ENCODE data around the gene MYH9. TPM values are rescaled to one million over a fixed set of nuclear protein-coding genes. Genes with fewer than 3 reads are reported as not detected.

MYH9 gene
- total RNA-seq, 4 donors from 2014 or later = 361 to 406 (median 386) TPM

DNA sequence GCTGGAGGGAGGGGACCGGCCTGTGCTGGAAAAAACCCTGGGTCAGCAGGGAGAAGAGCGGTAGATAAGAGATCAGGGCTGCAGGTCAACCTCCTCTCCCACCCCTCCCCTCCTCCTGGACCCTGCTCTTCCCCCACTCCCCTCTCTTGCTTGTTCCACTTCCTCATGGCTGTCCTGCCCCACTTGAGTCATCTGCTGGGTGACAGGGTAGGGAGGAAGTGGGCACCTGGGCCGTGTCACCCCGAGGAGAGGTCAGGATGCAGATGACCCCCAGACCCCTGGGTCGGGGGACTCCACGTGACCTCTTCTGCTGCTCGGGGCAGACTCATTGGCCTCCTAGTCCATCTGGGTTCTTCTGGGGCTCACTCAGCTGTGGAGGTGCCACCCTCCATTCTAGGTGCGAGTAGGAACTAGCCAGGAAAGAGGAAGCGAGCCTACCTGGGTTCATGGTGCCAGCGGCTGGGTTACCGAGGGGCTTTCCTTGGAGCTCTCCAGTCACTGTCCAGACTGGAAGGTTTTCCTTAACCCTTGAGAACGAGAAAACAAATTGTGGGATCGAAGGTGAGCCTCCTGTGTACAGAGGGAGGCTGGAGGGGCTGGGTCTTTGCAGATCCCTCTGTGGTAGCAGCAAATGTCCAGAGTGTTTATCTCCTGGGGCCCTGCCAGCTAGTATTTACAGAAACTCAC is 154.9 kb downstream of the MYH9 start:
- no peak for DNase-seq (ENCODE audit: low spot score in 2 of 2)
- Histone ChIP-seq H3K27me3 (no peaks in the 10 kb centered on the region), H3K4me3 (no peak overlapping the region), H3K4me1 (peaks cover 0 to 44% (median 30%) of the 10 kb centered on the region in 4 donors), H3K36me3 (peaks cover 2 to 71% (median 26%) of the 10 kb centered on the region in 3 donors), H3K27ac (no peak overlapping the region), H3K9me3 (no peaks in the 10 kb centered on the region)
- 80 to 86% methylated on average over 13 of the region's 13 CpGs for WGBS, 2 donors
- TF ChIP-seq, protein P1, sequence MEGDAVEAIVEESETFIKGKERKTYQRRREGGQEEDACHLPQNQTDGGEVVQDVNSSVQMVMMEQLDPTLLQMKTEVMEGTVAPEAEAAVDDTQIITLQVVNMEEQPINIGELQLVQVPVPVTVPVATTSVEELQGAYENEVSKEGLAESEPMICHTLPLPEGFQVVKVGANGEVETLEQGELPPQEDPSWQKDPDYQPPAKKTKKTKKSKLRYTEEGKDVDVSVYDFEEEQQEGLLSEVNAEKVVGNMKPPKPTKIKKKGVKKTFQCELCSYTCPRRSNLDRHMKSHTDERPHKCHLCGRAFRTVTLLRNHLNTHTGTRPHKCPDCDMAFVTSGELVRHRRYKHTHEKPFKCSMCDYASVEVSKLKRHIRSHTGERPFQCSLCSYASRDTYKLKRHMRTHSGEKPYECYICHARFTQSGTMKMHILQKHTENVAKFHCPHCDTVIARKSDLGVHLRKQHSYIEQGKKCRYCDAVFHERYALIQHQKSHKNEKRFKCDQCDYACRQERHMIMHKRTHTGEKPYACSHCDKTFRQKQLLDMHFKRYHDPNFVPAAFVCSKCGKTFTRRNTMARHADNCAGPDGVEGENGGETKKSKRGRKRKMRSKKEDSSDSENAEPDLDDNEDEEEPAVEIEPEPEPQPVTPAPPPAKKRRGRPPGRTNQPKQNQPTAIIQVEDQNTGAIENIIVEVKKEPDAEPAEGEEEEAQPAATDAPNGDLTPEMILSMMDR (IDR thresholded peaks at IDR 0.05) = no peak
- no peak for TF ChIP-seq EP300 (IDR thresholded peaks at IDR 0.05)
- TF ChIP-seq POLR2A (IDR thresholded peaks at IDR 0.05) = no peak

Small RNA genes lying within 50 kb of the gene (small RNA-seq; reads per million reads assigned to genes)
- gene MIR6819 = not detected

Other genes with a start within 250 kb of the MYH9 start
- 100 to 1,000 TPM in 1 of 4 donors, 10 to 100 TPM in 3; 60.9 to 149 (median 91.1) TPM for gene APOL3, start 227.2 kb downstream of the MYH9 start, total RNA-seq
- 10 to 100 TPM in 2 of 4 donors, 1 to 10 TPM in 2; 1.2 to 57.6 (median 11.2) TPM for gene APOL4, start 186.2 kb downstream of the MYH9 start, total RNA-seq
- 100 to 1,000 TPM in 1 of 4 donors, 10 to 100 TPM in 3; 76.9 to 112 (median 79.4) TPM for gene APOL2, start 148.4 kb downstream of the MYH9 start, total RNA-seq
- 10 to 100 TPM in 3 of 4 donors, 1 to 10 TPM in 1; 8.3 to 16.8 (median 10.1) TPM for gene APOL1, start 134.8 kb downstream of the MYH9 start, total RNA-seq
- gene TXN2, start 93.7 kb upstream of the MYH9 start, total RNA-seq = 10 to 100 TPM; 50.4 to 83.5 (median 68.0) TPM
- 10 to 100 TPM in 3 of 4 donors, 1 to 10 TPM in 1; 3.1 to 13.7 (median 13.1) TPM for gene FOXRED2, start 119.1 kb upstream of the MYH9 start, total RNA-seq
- gene EIF3D, start 141.2 kb upstream of the MYH9 start, total RNA-seq = 100 to 1,000 TPM; 200 to 272 (median 238) TPM